Fibroblast of mammary gland (primary cell): ENCODE data around the gene SLC23A3.

Experiments
- DNase-seq: peaks from one replicate; pipeline ENCODE4 v3.0.0-alpha.2; 2010; ENCODE audit warnings: low read depth
- H3K4me3 ChIP-seq: 2 replicates; pipeline ENCODE4 v1.5.1; 2011; ENCODE audit warnings: low read depth, mild to moderate bottlenecking, low read length, moderate library complexity; ENCODE audit not compliant: control insufficient read depth
- TF ChIP-seq, protein P1 (sequence below): conservative IDR thresholded peaks from 2 replicates; pipeline ENCODE4 v1.5.1; 2011; ENCODE audit warnings: low read depth, low read length, inconsistent platforms; ENCODE audit not compliant: control insufficient read depth, insufficient read depth

The SLC23A3 gene

DNA sequence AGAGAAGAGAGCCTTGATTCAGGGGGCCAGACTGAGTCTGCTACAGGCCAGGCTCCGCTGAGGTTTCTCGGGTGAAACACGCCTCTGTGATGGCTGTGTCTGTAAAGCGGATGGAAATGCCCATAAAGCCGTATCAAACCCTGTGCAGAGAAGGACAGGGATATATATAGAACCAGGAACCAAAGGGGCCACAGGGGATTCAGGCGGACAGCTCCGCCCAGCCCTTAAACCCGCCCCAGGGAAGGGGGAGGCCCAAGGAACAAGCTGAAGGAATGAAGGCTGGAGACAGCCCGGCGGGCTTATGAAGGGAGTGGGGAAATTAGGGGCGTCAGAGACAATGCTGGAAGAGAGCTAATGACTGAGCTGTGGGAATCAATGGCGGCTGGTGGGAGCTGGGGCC is 51.3 kb downstream of the SLC23A3 start:
- TF ChIP-seq, protein P1, sequence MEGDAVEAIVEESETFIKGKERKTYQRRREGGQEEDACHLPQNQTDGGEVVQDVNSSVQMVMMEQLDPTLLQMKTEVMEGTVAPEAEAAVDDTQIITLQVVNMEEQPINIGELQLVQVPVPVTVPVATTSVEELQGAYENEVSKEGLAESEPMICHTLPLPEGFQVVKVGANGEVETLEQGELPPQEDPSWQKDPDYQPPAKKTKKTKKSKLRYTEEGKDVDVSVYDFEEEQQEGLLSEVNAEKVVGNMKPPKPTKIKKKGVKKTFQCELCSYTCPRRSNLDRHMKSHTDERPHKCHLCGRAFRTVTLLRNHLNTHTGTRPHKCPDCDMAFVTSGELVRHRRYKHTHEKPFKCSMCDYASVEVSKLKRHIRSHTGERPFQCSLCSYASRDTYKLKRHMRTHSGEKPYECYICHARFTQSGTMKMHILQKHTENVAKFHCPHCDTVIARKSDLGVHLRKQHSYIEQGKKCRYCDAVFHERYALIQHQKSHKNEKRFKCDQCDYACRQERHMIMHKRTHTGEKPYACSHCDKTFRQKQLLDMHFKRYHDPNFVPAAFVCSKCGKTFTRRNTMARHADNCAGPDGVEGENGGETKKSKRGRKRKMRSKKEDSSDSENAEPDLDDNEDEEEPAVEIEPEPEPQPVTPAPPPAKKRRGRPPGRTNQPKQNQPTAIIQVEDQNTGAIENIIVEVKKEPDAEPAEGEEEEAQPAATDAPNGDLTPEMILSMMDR = no peak
- H3K4me3 ChIP-seq = no peak overlapping the region
- no peak for DNase-seq

DNA sequence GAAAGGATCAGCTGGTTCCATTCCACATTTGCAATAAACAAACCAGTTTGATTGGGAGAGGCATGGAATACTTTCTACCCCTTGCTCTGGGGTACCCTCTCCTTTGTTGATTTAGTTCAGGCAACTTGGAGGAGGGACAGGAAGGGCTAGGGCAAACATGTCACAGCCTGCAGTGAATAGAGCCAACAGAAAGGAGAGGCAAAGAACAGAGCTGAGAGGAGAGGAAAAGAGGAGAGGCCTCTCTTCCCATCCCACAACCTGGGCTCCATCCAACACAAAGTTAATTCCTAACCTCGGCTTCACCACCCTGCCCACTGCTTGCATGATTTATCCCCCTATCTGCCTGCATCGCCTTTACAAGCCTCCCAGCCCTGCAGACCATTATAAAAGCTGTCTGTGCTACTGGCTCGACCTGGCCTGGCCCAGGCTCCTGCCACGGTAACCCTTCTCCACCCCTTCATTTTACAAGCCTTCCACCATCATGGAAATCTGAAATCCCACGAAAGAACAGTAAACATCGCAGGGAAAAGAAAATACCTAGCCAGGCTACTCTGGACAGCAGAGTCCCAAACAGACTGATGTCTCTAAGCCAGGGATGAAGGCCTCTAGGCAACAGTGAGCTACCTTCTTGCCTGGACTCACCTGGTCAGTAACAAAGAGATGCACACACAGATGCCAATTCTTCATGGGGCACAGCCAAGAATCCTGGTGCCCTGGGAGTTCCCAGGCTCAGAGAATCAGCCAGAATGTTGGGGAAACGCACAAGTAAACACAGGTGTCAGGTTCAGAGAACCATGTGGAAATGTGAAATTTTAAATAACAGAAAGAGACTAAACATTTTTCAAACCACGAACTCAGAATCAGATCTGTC is 52.8 kb downstream of the SLC23A3 start:
- TF ChIP-seq, protein P1 = no peak
- DNase-seq = no peak
- no peak overlapping the region for H3K4me3 ChIP-seq

GRCh38 chr2:219112651-219113338 is 57.0 kb downstream of the SLC23A3 start:
- H3K4me3 ChIP-seq = no peak overlapping the region
- TF ChIP-seq, protein P1 = no peak
- DNase-seq = no peak

- no peak for DNase-seq
- no peak overlapping the region for H3K4me3 ChIP-seq
- TF ChIP-seq, protein P1 = no peak
Measured at GRCh38 chr2:219112062-219112406, 57.8 kb downstream of the SLC23A3 start.
